HUES48 (cell line): Measurements from ENCODE around the gene TP53INP2.

Experiments used
- H3K27ac ChIP-seq: one replicate; pipeline ENCODE4 v1.7.0; 2013; ENCODE audit warnings: low read depth, low read length, inconsistent platforms
- H3K27me3 ChIP-seq: 2 replicates; pipeline ENCODE4 v1.6.1; 2013; ENCODE audit warnings: mild to moderate bottlenecking, low read length; ENCODE audit not compliant: control insufficient read depth, insufficient read depth
- H3K36me3 ChIP-seq: 2 replicates; pipeline ENCODE4 v1.6.1; 2013; ENCODE audit warnings: low read length; ENCODE audit not compliant: control insufficient read depth, insufficient read depth
- H3K4me1 ChIP-seq: 2 replicates; pipeline ENCODE4 v1.6.1; 2013; ENCODE audit warnings: mild to moderate bottlenecking, low read length; ENCODE audit not compliant: control insufficient read depth, insufficient read depth
- H3K4me3 ChIP-seq: 2 replicates; pipeline ENCODE4 v1.5.1; 2013; ENCODE audit warnings: mild to moderate bottlenecking, low read depth, low read length
- H3K9ac ChIP-seq: 2 replicates; pipeline ENCODE4 v1.6.1; 2013; ENCODE audit warnings: mild to moderate bottlenecking, low read depth, low read length, moderate library complexity
- H3K9me3 ChIP-seq: 2 replicates; pipeline ENCODE4 v1.6.1; 2013; ENCODE audit warnings: low read length; ENCODE audit not compliant: control insufficient read depth, insufficient read depth

Gene TP53INP2

GRCh38 chr20:34732523-34732922, 28.4 kb downstream of the TP53INP2 start:
- Histone ChIP-seq H3K27me3 (no peaks in the 10 kb centered on the region), H3K4me1 (no peaks in the 10 kb centered on the region), H3K4me3 (no peak overlapping the region), H3K27ac (no peak overlapping the region), H3K9me3 (no peaks in the 10 kb centered on the region), H3K36me3 (peaks cover 7% of the 10 kb centered on the region), H3K9ac (no peak overlapping the region)

- Histone ChIP-seq H3K4me1 (no peaks in the 10 kb centered on the region), H3K36me3 (peaks cover 7% of the 10 kb centered on the region), H3K9me3 (no peaks in the 10 kb centered on the region), H3K4me3 (no peak overlapping the region), H3K27ac (no peak overlapping the region), H3K9ac (no peak overlapping the region), H3K27me3 (no peaks in the 10 kb centered on the region)
Measured at GRCh38 chr20:34736106-34736735, 32.1 kb downstream of the TP53INP2 start.

GRCh38 chr20:34743039-34743438, 38.9 kb downstream of the TP53INP2 start:
- no peaks in the 10 kb centered on the region for H3K4me1 ChIP-seq
- no peak overlapping the region for H3K27ac ChIP-seq
- H3K4me3 ChIP-seq = no peak overlapping the region
- peaks cover 25% of the 10 kb centered on the region for H3K36me3 ChIP-seq
- no peak overlapping the region for H3K9ac ChIP-seq
- no peaks in the 10 kb centered on the region for H3K27me3 ChIP-seq
- no peaks in the 10 kb centered on the region for H3K9me3 ChIP-seq

- Histone ChIP-seq H3K36me3 (peaks cover 35% of the 10 kb centered on the region), H3K4me3 (no peak overlapping the region), H3K9ac (no peak overlapping the region)
Measured at GRCh38 chr20:34744340-34744739, 40.2 kb downstream of the TP53INP2 start.

GRCh38 chr20:34744847-34745246, 40.7 kb downstream of the TP53INP2 start:
- H3K9me3 ChIP-seq = no peaks in the 10 kb centered on the region
- H3K4me3 ChIP-seq = no peak overlapping the region
- H3K9ac ChIP-seq = no peak overlapping the region
- H3K27ac ChIP-seq = no peak overlapping the region
- peaks cover 40% of the 10 kb centered on the region for H3K36me3 ChIP-seq
- H3K27me3 ChIP-seq = no peaks in the 10 kb centered on the region
- no peaks in the 10 kb centered on the region for H3K4me1 ChIP-seq

More at GRCh38 chr20:34744340-34744739, 40.2 kb downstream of the TP53INP2 start:
- H3K27me3 ChIP-seq = no peaks in the 10 kb centered on the region
- no peaks in the 10 kb centered on the region for H3K9me3 ChIP-seq
- H3K27ac ChIP-seq = no peak overlapping the region
- no peaks in the 10 kb centered on the region for H3K4me1 ChIP-seq

GRCh38 chr20:34746674-34747073, 42.5 kb downstream of the TP53INP2 start:
- no peak overlapping the region for H3K27ac ChIP-seq
- no peak overlapping the region for H3K4me3 ChIP-seq
- no peak overlapping the region for H3K9ac ChIP-seq
- no peaks in the 10 kb centered on the region for H3K27me3 ChIP-seq
- H3K36me3 ChIP-seq = peaks cover 53% of the 10 kb centered on the region
- H3K9me3 ChIP-seq = no peaks in the 10 kb centered on the region
- H3K4me1 ChIP-seq = no peaks in the 10 kb centered on the region

- H3K9ac ChIP-seq = no peak overlapping the region
- no peaks in the 10 kb centered on the region for H3K9me3 ChIP-seq
- H3K4me3 ChIP-seq = no peak overlapping the region
- no peak overlapping the region for H3K27ac ChIP-seq
- peaks cover 50% of the 10 kb centered on the region for H3K36me3 ChIP-seq
- no peaks in the 10 kb centered on the region for H3K27me3 ChIP-seq
- no peaks in the 10 kb centered on the region for H3K4me1 ChIP-seq
Measured at GRCh38 chr20:34747479-34747878, 43.3 kb downstream of the TP53INP2 start.

- H3K36me3 ChIP-seq = peaks cover 42% of the 10 kb centered on the region
Measured at GRCh38 chr20:34748709-34749108, 44.6 kb downstream of the TP53INP2 start.

GRCh38 chr20:34750484-34750883, 46.3 kb downstream of the TP53INP2 start:
- Histone ChIP-seq H3K9ac (no peak overlapping the region), H3K4me3 (no peak overlapping the region), H3K4me1 (0 out of 2 replicates have a peak, but pooled peaks cover 11% of the 10 kb centered on the region), H3K36me3 (peaks cover 43% of the 10 kb centered on the region), H3K9me3 (no peaks in the 10 kb centered on the region), H3K27ac (no peak overlapping the region), H3K27me3 (no peaks in the 10 kb centered on the region)

More at GRCh38 chr20:34748709-34749108, 44.6 kb downstream of the TP53INP2 start:
- Histone ChIP-seq H3K9ac (no peak overlapping the region), H3K27me3 (no peaks in the 10 kb centered on the region), H3K27ac (no peak overlapping the region), H3K4me1 (no peaks in the 10 kb centered on the region), H3K4me3 (no peak overlapping the region), H3K9me3 (no peaks in the 10 kb centered on the region)

- Histone ChIP-seq H3K4me1 (0 out of 2 replicates have a peak, but pooled peaks cover 11% of the 10 kb centered on the region), H3K9me3 (no peaks in the 10 kb centered on the region), H3K27ac (no peak overlapping the region), H3K27me3 (no peaks in the 10 kb centered on the region), H3K36me3 (peaks cover 40% of the 10 kb centered on the region), H3K9ac (no peak overlapping the region), H3K4me3 (no peak overlapping the region)
Measured at GRCh38 chr20:34751453-34751852, 47.3 kb downstream of the TP53INP2 start.

GRCh38 chr20:34753706-34754461, 49.7 kb downstream of the TP53INP2 start:
- peaks cover 53% of the 10 kb centered on the region for H3K36me3 ChIP-seq

More at GRCh38 chr20:34753706-34754461, 49.7 kb downstream of the TP53INP2 start:
- Histone ChIP-seq H3K9me3 (no peaks in the 10 kb centered on the region), H3K27me3 (no peaks in the 10 kb centered on the region), H3K27ac (peak overlapping the region; percentile 43), H3K4me1 (0 out of 2 replicates have a peak, but pooled peaks cover 11% of the 10 kb centered on the region), H3K9ac (no peak overlapping the region), H3K4me3 (no peak overlapping the region)
